Ovary (tissue), 9 donors: Measurements from ENCODE around the gene PDCD4. TPM values are rescaled to one million over a fixed set of nuclear protein-coding genes. Genes with fewer than 3 reads are reported as not detected.
A peak's percentile ranks its signal among the peaks of the same experiment; 100 is the strongest.

Experiments
- DNase-seq, 5 donors: peaks; one replicate each; pipeline ENCODE4 v3.0.0-alpha.2; 2019 to 2020
- H3K27ac ChIP-seq, 2 donors: fragments of 200-600 bp; one replicate each; pipeline versions ENCODE4 v1.5.1 to v1.8.0; 2019 to 2022
- H3K27me3 ChIP-seq: fragments of 200-600 bp; one replicate; pipeline ENCODE4 v1.8.0; 2022
- H3K36me3 ChIP-seq: fragments of 200-600 bp; sonication (generic); one replicate; pipeline ENCODE4 v1.5.1; 2019
- H3K4me1 ChIP-seq: one replicate; pipeline ENCODE4 v1.8.1; 2013; ENCODE audit warnings: mild to moderate bottlenecking, moderate library complexity; ENCODE audit not compliant: insufficient read depth
- H3K4me3 ChIP-seq: fragments of 200-600 bp; sonication (generic); one replicate; pipeline ENCODE4 v1.5.1; 2017
- H3K9me3 ChIP-seq, 2 donors: fragments of 200-600 bp in 1 of 2; sonication (generic) in 1 of 2; one replicate each; pipeline versions ENCODE4 v1.5.1 to v1.8.1; 2013 to 2019; ENCODE audit warnings: mild to moderate bottlenecking in 1 of 2, moderate library complexity in 1 of 2
- EP300 ChIP-seq: sonication (generic); formaldehyde crosslinking; IDR thresholded peaks from one replicate; pipeline ENCODE4 v1.6.1; 2017; ENCODE audit warnings: antibody characterized with exemption
- POLR2A ChIP-seq: fragments of 450-650 bp; IDR thresholded peaks from one replicate; pipeline ENCODE4 v1.6.1; 2017; ENCODE audit warnings: antibody characterized with exemption, mild to moderate bottlenecking, moderate library complexity
- WGBS, 3 donors: extraction: QIAGEN DNeasy Blood & Tissue Kit in 1 of 3; methylation state at CpG; one replicate each; pipeline versions ENCODE4 v1.1.5 to v1.1.7; 2013 to 2017; 5-methylcytosine and 5-hydroxymethylcytosine counted together
- intact Hi-C, 4 donors: fragments of 100-400 bp; cut with DNase I; formaldehyde crosslinking; loops; one replicate each; pipeline versions ENCODE4 v1.11.0 to v1.15.1; 2022 to 2023
- polyA plus RNA-seq, 2 donors: library from polyadenylated mRNA; stranded (reverse); fragments of 200-250 nt in 1 of 2; fragments of 350-450 nt in 1 of 2; fragmentation: Illumina TruSeq in 1 of 2; extraction: RNeasy Lipid Tissue Mini Kit (QIAGEN cat#74804) in 1 of 2; gene quantifications; one replicate each; pipeline ENCODE4 v1.2.3, GENCODE V29; 2013 to 2014
- total RNA-seq, 7 donors: library from RNA; depleted of rRNA in 2 of 7; stranded (reverse); fragments of >200 nt in 2 of 7; fragmentation: NEBNext Ultra II Directional in 3 of 7; extraction: Animal tissue kit (Norgen Biotek cat#: 25700) in 3 of 7; gene quantifications; one replicate each; pipeline versions ENCODE4 v1.1.0 to v1.2.4, GENCODE V29; 2016 to 2023
- TF ChIP-seq, protein P1 (sequence below), 3 donors: fragments of 450-650 bp in 2 of 3; fragments of 200-600 bp in 1 of 3; IDR thresholded peaks; one replicate each; pipeline versions ENCODE4 v1.5.1 to v1.8.0; 2016 to 2022; ENCODE audit warnings: antibody characterized with exemption in 3 of 3, mild to moderate bottlenecking in 1 of 3
- donor health status: DM: no; HTN: no; CAD: no; lungs with moderate emphysema.
- donor health status: DM: no; HTN: no; CAD: no.
- donor health status: Bipolar disorder and iron deficiency.
- donor health status: DM: yes; HTN: yes; CAD: no.
- donor health status: DM: no; HTN: no; CAD: no.
- donor health status: DM: yes; HTN: yes; CAD: no.

Gene PDCD4
- total and polyA plus RNA-seq, 9 donors = 103 to 399 (median 185) TPM

- Histone ChIP-seq H3K36me3 (no peaks in the 10 kb centered on the region), H3K9me3 (no peaks in the 10 kb centered on the region), H3K27me3 (no peaks in the 10 kb centered on the region), H3K4me1 (peaks cover 5% of the 10 kb centered on the region), H3K27ac (no peak overlapping the region), H3K4me3 (no peak overlapping the region)
- TF ChIP-seq POLR2A (no peak), EP300 (no peak)
- TF ChIP-seq, protein P1, sequence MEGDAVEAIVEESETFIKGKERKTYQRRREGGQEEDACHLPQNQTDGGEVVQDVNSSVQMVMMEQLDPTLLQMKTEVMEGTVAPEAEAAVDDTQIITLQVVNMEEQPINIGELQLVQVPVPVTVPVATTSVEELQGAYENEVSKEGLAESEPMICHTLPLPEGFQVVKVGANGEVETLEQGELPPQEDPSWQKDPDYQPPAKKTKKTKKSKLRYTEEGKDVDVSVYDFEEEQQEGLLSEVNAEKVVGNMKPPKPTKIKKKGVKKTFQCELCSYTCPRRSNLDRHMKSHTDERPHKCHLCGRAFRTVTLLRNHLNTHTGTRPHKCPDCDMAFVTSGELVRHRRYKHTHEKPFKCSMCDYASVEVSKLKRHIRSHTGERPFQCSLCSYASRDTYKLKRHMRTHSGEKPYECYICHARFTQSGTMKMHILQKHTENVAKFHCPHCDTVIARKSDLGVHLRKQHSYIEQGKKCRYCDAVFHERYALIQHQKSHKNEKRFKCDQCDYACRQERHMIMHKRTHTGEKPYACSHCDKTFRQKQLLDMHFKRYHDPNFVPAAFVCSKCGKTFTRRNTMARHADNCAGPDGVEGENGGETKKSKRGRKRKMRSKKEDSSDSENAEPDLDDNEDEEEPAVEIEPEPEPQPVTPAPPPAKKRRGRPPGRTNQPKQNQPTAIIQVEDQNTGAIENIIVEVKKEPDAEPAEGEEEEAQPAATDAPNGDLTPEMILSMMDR (IDR thresholded peaks at IDR 0.05) = no peak
- WGBS, 3 donors = 64 to 77% (median 71%) methylated on average over 3 of the region's 3 CpGs
- intact Hi-C loops = loop anchor here in 2 of 4 donors (10.0 kb wide), 2 partner anchors 75 to 195 kb away; partner anchors contain the start of gene ADRA2A (in 1 of the 2)
- no peak for DNase-seq
Observed at GRCh38 chr10:110880012-110880411, 8.3 kb downstream of the PDCD4 start.

GRCh38 chr10:110881247-110881646, 9.5 kb downstream of the PDCD4 start:
- no peaks in the 10 kb centered on the region for H3K27me3 ChIP-seq
- no peak overlapping the region for H3K4me3 ChIP-seq
- no peaks in the 10 kb centered on the region for H3K9me3 ChIP-seq
- TF ChIP-seq, protein P1 (IDR thresholded peaks at IDR 0.05) = no peak
- TF ChIP-seq POLR2A = no peak
- no peak for TF ChIP-seq EP300
- WGBS, 3 donors = 57 to 59% (median 59%) methylated on average over 9 of the region's 9 CpGs
- no peak overlapping the region for H3K27ac ChIP-seq
- no peak for DNase-seq
- intact Hi-C loops = loop anchor here in 2 of 4 donors (10.0 kb wide), 2 partner anchors 76 to 194 kb away; partner anchors contain the start of gene ADRA2A (in 1 of the 2)
- peaks cover 3% of the 10 kb centered on the region for H3K4me1 ChIP-seq
- no peaks in the 10 kb centered on the region for H3K36me3 ChIP-seq

GRCh38 chr10:110881905-110882304, 10.2 kb downstream of the PDCD4 start:
- no peak for TF ChIP-seq EP300
- no peak for TF ChIP-seq POLR2A
- TF ChIP-seq, protein P1 (IDR thresholded peaks at IDR 0.05) = no peak
- WGBS, 3 donors = 24 to 35% (median 32%) methylated on average over 4 of the region's 4 CpGs
- H3K27me3 ChIP-seq = no peaks in the 10 kb centered on the region
- DNase-seq = no peak
- H3K36me3 ChIP-seq = no peaks in the 10 kb centered on the region
- H3K27ac ChIP-seq = peak overlapping the region in 1 of 2 donors; percentile 19
- H3K4me1 ChIP-seq = peaks cover 3% of the 10 kb centered on the region
- no peak overlapping the region for H3K4me3 ChIP-seq
- intact Hi-C loops = loop anchor here in 2 of 4 donors (10.0 kb wide), 2 partner anchors 77 to 193 kb away; partner anchors contain the start of gene ADRA2A (in 1 of the 2)
- H3K9me3 ChIP-seq = no peaks in the 10 kb centered on the region

DNA sequence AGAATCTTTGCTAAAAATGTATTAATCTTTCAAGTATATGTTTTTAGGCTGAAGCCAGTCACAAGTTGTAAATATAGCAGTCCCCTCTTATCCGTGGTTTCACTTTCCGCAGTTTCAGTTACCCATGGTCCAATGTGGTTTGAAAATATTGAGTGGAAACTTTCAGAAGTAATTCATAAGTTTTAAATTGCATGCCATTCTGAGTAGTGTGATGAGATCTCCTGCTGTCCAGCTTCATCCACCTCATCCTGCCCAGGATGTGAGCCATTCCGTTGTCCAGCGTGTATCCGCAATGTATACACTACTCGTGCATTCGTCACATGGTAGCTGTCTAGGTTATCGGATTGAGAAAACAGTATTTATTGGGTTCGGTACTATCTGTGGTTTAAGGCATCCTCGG, 12.2 kb downstream of the PDCD4 start:
- no peak for DNase-seq
- no peaks in the 10 kb centered on the region for H3K27me3 ChIP-seq
- no peak overlapping the region for H3K4me3 ChIP-seq
- no peaks in the 10 kb centered on the region for H3K36me3 ChIP-seq
- H3K9me3 ChIP-seq = no peaks in the 10 kb centered on the region
- no peak for TF ChIP-seq EP300
- TF ChIP-seq, protein P1 (IDR thresholded peaks at IDR 0.05) = no peak
- no peak for TF ChIP-seq POLR2A
- H3K27ac ChIP-seq = peak overlapping the region in 1 of 2 donors; percentile 19
- intact Hi-C loops = loop anchor here in 2 of 4 donors (10.0 kb wide), 2 partner anchors 79 to 191 kb away; partner anchors contain the start of gene ADRA2A (in 1 of the 2)
- peaks cover 3% of the 10 kb centered on the region for H3K4me1 ChIP-seq
- WGBS, 3 donors = 42 to 55% (median 52%) methylated on average over 10 of the region's 10 CpGs
